Head of caudate nucleus (tissue), 42 donors: ENCODE results near the gene PTPN18.

ENCODE experiments used
- DNase-seq, 42 donors: peaks; one replicate each; pipeline versions ENCODE4 v3.0.0 to v3.0.0-alpha.2; 2020 to 2021; ENCODE audit warnings: mixed read lengths in 7 of 42
- intact Hi-C: fragments of 100-400 bp; cut with DNase I; formaldehyde crosslinking; loops from one replicate; pipeline ENCODE4 v1.15.0; 2022

PTPN18 gene

GRCh38 chr2:130375291-130376266 lies 19.7 kb downstream of the PTPN18 start:
- intact Hi-C loops = no loop called here
- peak in 2 of 42 donors; percentile 4 to 21 for DNase-seq

- intact Hi-C loops = no loop called here
- DNase-seq = peak in 3 of 42 donors; percentile 7 to 42 (median 40)
Observed at GRCh38 chr2:130376433-130377293, 20.8 kb downstream of the PTPN18 start.

GRCh38 chr2:130377491-130377890 lies 21.6 kb downstream of the PTPN18 start:
- peak in 2 of 42 donors; percentile 6 to 31 for DNase-seq
- intact Hi-C loops = no loop called here

GRCh38 chr2:130378206-130378897 lies 22.5 kb downstream of the PTPN18 start:
- DNase-seq = no peak

GRCh38 chr2:130378898-130379214 lies 23.0 kb downstream of the PTPN18 start:
- peak in 1 of 42 donors; percentile 4 for DNase-seq
- intact Hi-C loops = no loop called here

More at GRCh38 chr2:130378206-130378897, 22.5 kb downstream of the PTPN18 start:
- intact Hi-C loops = no loop called here

GRCh38 chr2:130380096-130380934 lies 24.5 kb downstream of the PTPN18 start:
- DNase-seq = peak in 2 of 42 donors; percentile 5 to 23
- intact Hi-C loops = no loop called here

GRCh38 chr2:130381145-130381544 lies 25.3 kb downstream of the PTPN18 start:
- DNase-seq = peak in 2 of 42 donors; percentile 5 to 26
- intact Hi-C loops = no loop called here

- DNase-seq = peak in 2 of 42 donors; percentile 4 to 28
- intact Hi-C loops = no loop called here
Observed at GRCh38 chr2:130381619-130382018, 25.8 kb downstream of the PTPN18 start.

- intact Hi-C loops = no loop called here
- DNase-seq = peak in 1 of 42 donors; percentile 36
Observed at GRCh38 chr2:130382313-130382917, 26.6 kb downstream of the PTPN18 start.

GRCh38 chr2:130385709-130386108 lies 29.9 kb downstream of the PTPN18 start:
- intact Hi-C loops = no loop called here
- no peak for DNase-seq

- intact Hi-C loops = no loop called here
- no peak for DNase-seq
Observed at GRCh38 chr2:130387071-130387400, 31.2 kb downstream of the PTPN18 start.

GRCh38 chr2:130387804-130388203 lies 31.9 kb downstream of the PTPN18 start:
- peak in 3 of 42 donors; percentile 35 to 49 (median 39) for DNase-seq
- intact Hi-C loops = no loop called here

GRCh38 chr2:130388221-130388907 lies 32.5 kb downstream of the PTPN18 start:
- intact Hi-C loops = no loop called here

GRCh38 chr2:130389358-130389757 lies 33.5 kb downstream of the PTPN18 start:
- DNase-seq = peak in 1 of 42 donors; percentile 27
- intact Hi-C loops = no loop called here

More at GRCh38 chr2:130388221-130388907, 32.5 kb downstream of the PTPN18 start:
- peak in 22 of 42 donors; percentile 20 to 80 (median 58) for DNase-seq

GRCh38 chr2:130389783-130390182 lies 33.9 kb downstream of the PTPN18 start:
- intact Hi-C loops = no loop called here
- DNase-seq = peak in 2 of 42 donors; percentile 5 to 27

- intact Hi-C loops = no loop called here
- peak in 11 of 42 donors; percentile 7 to 61 (median 38) for DNase-seq
Observed at GRCh38 chr2:130390460-130391057, 34.7 kb downstream of the PTPN18 start.
